GM21515 (cell line): Measurements from ENCODE around the gene SIGLEC11.
"Not testable (repeated sequence)": the region's sequence is repeated elsewhere in the genome, so short reads cannot be mapped to it uniquely, and the experiment has no call there.

Experiments
- ATAC-seq: cut with Tn5 transposase; IDR thresholded peaks from one replicate; pipeline ENCODE4 v1.9.1; 2021; ENCODE audit not compliant: unreplicated experiment

The SIGLEC11 gene

GRCh38 chr19:49951806-49952478, 9.0 kb downstream of the SIGLEC11 start:
- no peak for ATAC-seq

GRCh38 chr19:49950956-49951526, 9.9 kb downstream of the SIGLEC11 start:
- ATAC-seq, result no peak

GRCh38 chr19:49950590-49950948, 10.4 kb downstream of the SIGLEC11 start:
- no peak for ATAC-seq

GRCh38 chr19:49949742-49950589, 11.0 kb downstream of the SIGLEC11 start:
- no peak for ATAC-seq

- ATAC-seq, result no peak
These were observed 14.6 kb downstream of the SIGLEC11 start for GRCh38 chr19:49946415-49946814.

GRCh38 chr19:49944567-49944966, 16.4 kb downstream of the SIGLEC11 start:
- ATAC-seq, result not testable (repeated sequence)

- no peak for ATAC-seq
These were observed 20.5 kb downstream of the SIGLEC11 start for GRCh38 chr19:49940482-49940791.

GRCh38 chr19:49939721-49940481, 21.1 kb downstream of the SIGLEC11 start:
- no peak for ATAC-seq

GRCh38 chr19:49938662-49939061, 22.3 kb downstream of the SIGLEC11 start:
- no peak for ATAC-seq

- ATAC-seq, result no peak
These were observed 23.1 kb downstream of the SIGLEC11 start for GRCh38 chr19:49937750-49938381.

- no peak for ATAC-seq
These were observed 24.4 kb downstream of the SIGLEC11 start for GRCh38 chr19:49936549-49936948.

GRCh38 chr19:49933643-49934042, 27.3 kb downstream of the SIGLEC11 start:
- no peak for ATAC-seq

- no peak for ATAC-seq
These were observed 28.2 kb downstream of the SIGLEC11 start for GRCh38 chr19:49932731-49933131.

GRCh38 chr19:49932041-49932451, 28.9 kb downstream of the SIGLEC11 start:
- no peak for ATAC-seq

GRCh38 chr19:49931293-49932040, 29.5 kb downstream of the SIGLEC11 start:
- no peak for ATAC-seq

- no peak for ATAC-seq
These were observed 30.4 kb downstream of the SIGLEC11 start for GRCh38 chr19:49930483-49931011.

GRCh38 chr19:49929611-49930482, 31.1 kb downstream of the SIGLEC11 start:
- peak; percentile 54 for ATAC-seq

- peak; percentile 39 for ATAC-seq
These were observed 31.8 kb downstream of the SIGLEC11 start, which contains the start of the genes ATF5 and NUP62 for GRCh38 chr19:49929121-49929610. TSS of gene ATF5 (plus strand) at chr19:49929205. CDS start at chr19:49930851, 1,646 bp downstream. TSS of gene NUP62 (minus strand) at chr19:49929504. CDS start at chr19:49909807, 19,697 bp downstream.
